GM10847 (cell line): Measurements from ENCODE around the gene ASB6.

Source experiments
- POLR2A ChIP-seq: IDR thresholded peaks from 2 replicates; pipeline ENCODE4 v1.6.1; 2011; ENCODE audit not compliant: insufficient read length; ENCODE audit errors: extremely low read depth

ASB6 gene

DNA sequence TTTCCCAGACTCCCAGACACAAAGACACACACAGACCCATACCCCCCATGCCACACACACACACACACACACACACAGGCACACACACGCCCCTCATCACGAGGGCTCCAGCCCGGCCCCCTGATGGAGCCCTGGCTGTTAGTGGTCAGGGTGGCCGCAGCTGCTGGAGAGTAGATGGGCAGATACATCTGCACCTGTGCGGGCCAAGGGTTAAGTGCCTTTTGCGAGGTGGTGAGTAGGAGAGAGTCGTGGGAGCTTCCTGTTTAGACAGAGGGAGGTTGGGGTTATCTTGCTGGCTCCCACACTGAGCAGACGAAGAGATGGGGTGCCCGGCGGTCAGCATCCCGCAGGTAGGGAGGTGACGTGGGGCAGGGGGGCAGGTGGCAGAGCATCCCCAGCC, 31.7 kb upstream of the ASB6 start:
- TF ChIP-seq POLR2A = no peak

DNA sequence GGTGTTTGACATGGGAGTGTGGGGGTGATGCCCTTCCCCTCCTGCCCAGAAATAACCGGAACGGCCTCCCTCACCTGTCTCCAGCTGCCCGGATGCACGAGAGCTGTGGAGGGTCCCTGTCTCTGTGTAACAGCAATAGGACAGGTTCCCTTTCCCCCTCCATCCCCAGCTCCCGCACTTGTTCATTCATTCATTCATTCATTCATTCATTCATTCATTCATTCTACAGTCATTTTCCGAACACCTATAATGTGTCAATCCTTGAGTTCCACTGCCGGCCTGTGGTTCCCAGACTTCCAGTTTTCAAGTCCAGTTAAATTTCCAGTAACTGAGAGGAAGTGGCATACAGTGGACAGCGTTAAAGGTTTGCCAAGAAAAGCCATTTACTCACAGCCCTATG, 30.8 kb upstream of the ASB6 start:
- no peak for TF ChIP-seq POLR2A

DNA sequence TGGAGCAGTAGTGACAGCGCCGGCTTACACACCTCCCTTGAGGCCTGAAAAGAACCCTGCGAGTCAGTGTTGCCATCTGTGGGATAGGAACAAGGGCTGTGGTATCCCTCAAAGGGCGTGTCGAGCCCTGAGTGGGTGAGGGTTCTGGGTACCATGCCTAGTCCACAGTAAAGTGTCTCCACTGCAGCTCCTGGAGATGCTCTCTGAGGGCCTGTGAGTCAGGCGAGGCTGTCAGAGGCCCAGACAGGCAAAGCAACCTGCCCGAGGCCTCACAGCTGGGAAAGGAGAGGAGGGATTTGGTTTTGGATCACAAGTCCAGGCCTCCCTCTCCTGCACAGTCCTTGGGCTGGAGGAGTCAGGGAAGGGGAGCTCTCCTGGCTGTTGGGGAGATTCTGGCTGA, 29.6 kb upstream of the ASB6 start:
- no peak for TF ChIP-seq POLR2A

DNA sequence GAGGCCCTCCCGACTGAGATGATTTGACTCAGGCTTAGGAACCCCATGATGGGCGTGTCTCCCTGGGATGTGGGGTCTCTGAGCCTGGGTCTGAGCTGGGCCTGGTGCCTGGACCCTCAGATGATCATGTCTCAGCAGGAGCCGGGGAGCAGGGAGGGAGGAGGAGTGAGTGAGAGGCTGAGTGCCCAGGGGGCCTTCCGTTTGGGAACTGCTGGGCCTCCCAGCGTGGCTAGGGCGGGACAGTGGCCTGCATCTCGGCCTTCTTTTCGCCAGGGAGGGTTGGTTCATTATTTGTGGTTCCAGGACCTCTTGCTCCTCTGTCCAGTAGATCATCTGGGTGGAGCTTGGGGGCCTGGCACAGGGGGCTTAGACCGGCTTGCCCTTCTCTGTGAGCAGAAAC, 29.1 kb upstream of the ASB6 start:
- TF ChIP-seq POLR2A = no peak

DNA sequence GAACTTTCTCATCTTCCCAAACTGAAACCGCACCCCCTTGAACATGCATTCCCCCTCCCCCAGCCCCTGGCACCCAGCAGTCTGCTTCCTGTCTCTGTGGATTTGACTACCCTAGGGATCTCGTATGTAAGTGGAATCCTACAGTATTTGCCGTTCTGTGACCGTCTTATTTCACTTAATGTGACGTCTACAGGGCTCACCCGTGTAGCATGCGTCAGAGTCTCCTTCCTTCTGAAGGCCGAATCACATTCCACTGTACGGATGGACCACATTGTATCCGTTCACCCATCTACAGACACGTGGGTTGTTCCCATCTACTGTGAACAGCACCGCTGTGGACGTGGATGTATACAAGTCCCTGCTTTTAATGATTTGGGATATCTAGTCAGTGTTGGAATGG, 28.0 kb upstream of the ASB6 start:
- no peak for TF ChIP-seq POLR2A

DNA sequence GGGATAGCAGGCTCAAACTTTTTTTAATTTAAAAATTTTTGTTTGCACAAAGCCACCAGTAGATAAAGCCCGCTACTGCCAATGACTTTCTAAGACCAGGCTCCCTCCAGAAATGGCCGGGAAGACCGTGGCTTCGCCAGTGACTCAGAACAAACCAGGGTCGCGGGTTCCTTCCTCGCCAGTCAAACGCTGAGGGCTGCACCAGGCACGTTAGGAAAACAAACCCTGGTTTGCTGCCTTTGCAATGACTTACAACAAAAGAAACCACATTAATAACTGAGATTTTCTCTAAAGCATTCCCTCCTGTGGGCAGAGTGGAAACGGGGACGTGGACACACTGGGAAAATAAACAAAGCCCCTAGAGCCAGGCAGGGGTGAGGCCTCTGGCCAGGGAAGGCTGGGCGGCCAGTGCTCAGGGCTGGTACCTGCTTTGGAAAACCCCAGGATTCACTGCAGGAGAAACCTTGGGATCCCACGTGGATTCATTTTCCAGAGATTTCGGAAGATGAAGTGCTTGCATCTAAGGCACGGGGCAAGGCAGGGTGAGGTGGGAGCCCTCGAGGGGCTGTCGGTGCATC, 27.3 kb upstream of the ASB6 start:
- no peak for TF ChIP-seq POLR2A

DNA sequence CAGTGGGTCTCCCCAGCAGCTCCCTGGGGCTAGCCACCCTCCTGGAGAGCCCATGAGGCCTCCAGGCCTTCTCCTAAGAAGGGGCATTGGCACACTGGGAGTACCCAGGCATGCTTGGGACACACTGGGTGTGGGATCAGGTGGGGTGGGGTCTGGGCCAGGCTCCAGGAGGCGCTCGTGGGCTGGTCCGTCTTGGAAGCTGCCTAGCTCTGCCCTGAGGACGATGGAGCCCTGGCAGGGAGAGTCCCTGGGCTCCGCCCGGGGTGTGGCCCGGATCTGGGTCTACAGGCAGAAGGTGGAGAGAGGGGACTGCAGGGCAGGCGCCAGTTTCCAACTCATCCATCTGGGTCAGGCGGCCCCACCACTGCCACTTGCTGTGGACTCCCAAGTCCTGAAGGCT, 25.9 kb upstream of the ASB6 start:
- no peak for TF ChIP-seq POLR2A

DNA sequence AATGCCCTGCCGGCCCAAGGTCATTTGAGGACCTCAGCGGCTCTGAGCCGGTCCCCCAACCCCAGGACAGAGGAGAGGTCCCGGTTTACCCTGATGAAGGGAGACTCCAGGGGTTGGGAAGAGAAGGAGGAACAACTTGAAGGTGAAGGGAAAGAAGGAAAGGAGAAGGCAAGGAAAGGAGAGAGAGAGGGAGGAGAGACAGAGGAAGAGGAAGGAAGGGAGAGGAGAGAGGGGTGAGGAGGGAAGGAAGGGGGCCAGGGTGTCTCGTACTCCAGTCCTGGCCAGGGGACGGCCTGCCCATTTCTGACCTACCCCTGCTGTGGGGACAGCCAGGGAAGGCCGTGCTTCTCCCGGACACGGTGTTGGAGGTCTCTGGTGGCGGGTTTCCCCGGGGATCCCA, 25.4 kb upstream of the ASB6 start:
- TF ChIP-seq POLR2A = no peak

DNA sequence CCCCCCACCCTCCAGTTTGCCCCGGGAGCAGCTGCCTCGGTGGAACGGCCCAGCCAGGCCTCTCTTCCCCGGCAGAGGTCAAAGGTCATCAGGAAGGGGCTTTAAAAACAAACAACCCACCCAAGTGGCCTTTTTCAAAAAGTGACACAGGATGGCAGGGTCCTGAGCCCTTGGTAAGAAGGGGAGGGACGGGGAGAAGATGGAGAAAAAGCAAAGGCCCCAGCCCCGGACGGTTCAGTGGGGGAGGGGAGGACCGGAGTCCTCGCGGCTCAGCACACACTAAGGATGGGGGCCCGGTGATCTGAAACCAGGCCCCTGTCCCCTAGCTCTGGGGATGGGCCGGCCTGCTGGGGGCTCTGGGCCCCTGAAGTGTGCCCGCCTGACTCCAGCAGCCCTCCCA, 24.6 kb upstream of the ASB6 start:
- no peak for TF ChIP-seq POLR2A

DNA sequence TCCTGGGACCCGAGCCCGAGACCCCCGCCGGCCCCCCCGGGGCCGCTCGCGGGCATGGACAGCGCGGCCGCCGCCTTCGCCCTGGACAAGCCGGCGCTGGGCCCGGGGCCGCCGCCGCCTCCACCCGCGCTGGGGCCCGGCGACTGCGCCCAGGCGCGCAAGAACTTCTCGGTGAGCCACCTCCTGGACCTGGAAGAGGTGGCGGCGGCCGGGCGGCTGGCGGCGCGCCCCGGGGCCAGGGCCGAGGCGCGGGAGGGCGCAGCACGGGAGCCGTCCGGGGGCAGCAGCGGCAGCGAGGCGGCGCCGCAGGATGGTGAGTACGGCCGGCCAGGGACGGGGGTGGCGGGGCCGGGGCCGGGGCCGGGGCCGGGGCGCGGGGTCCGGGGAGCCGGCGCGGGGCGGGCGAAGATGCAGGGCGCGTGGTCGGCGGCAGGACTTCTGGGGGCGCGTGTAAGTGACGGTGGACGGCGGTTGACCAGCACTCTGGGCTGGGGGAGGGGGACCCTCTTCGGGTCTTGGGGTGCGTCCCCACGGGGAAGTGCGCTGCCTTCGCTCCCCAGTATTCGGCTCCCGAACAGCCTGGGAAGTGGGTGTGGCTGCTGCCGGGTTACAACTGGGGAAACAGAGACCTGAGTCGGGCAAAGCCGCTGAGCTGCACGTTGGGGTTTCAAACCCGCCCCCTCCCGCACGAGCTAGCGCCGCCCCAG, 24.0 kb upstream of the ASB6 start:
- no peak for TF ChIP-seq POLR2A

DNA sequence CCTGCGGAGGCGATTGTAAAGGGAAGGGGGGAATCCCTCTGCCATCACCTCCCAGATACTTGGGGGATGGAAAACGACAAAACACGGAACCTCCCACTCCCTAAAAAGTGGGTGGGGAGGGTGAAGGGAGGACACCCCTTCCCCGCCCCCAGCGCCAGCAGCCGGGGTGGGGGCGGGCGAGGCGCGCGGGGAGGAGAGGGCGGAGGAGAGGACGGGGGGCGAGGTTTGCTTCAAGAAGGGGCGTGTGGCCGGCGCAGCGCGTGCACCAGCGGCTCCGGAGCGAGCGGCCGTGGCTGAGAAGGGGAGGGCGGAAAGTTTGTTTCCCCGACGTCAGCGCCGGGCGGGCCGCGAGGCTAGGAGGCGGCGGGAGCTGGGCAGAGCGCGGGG, 23.4 kb upstream of the ASB6 start, which contains the start of gene PRRX2:
Gene PRRX2, plus strand, starts transcription at position 259 of the 387 bp plus-strand sequence. CDS start 221 bp downstream, outside the sequence.
- TF ChIP-seq POLR2A = no peak

DNA sequence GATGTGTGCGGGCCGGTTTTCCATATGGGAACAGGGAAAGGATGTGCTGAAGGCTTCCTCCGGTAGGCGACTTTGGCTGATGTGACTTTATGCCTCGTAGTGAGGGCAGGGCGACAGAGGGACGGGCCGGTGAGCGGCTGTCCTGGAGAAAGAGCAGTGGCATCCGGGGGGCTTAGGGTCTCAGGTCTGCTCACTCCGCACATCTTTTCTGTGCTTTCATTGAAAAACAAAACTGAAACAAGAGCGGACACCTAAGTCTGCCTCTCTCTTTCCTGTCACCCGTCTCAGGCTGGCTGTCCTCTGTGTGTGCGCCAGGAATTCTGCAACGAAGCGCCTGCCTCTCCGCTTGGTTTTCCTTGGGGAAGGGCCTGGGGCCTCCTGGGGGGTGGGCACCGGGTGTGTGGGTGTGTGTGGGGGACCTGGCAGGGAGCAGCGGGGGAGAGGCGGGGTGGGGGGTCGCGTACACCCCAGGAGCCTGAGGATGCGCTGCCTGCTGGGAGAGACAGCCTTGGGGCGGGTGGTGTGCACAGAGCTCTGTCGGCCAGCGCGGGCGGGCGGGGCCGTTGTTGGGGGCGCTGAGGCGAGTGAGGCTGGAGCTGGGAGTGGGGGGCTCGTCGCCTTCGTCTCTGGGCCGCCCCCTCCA, 22.9 kb upstream of the ASB6 start:
- no peak for TF ChIP-seq POLR2A

DNA sequence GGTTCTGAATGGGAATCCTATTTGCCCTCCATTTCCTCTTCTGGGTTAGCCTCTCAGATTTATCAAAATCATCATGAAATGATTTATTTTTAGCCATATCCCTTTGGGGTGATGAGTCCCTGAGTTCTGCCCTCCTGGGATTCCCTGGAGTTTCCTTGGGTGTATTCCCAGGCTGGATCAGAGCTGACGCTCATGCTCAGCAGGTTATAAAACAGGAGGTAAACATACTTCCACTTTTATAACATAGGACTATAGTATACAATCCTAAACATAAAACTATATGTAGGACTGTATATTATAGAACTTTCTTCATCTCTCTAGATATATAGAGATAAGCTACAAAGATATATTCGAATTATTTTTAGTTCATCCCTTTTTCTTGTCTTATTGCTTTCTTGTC, 19.1 kb upstream of the ASB6 start:
- TF ChIP-seq POLR2A = no peak

DNA sequence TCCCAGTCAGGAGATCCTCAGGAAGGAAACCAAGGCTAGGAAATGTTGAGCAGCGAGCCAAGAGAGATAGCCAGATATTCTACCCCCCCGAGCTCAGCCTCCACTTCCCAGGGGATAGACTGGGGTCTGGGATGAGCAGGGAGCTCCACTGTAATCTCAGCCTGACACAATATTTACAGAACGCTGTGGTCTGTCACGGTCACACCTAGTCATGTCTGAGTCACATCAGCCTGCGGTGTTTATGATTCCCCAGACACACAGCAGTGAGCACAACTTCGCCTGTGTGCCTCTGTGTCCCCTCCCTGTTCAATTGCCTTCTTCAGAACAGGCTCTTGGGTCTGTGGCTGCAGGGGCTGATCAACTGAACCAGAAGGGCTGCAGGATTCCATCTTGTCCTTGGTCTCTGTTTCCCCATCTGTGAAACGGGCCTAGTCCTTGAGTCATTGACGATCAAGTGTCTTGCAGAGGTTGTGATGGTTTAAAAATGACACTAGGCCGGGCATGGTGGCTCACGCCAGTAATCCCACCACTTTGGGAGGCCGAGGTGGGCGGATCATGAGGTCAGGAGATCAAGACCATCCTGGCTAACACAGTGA, 14.9 kb upstream of the ASB6 start:
- TF ChIP-seq POLR2A = no peak

DNA sequence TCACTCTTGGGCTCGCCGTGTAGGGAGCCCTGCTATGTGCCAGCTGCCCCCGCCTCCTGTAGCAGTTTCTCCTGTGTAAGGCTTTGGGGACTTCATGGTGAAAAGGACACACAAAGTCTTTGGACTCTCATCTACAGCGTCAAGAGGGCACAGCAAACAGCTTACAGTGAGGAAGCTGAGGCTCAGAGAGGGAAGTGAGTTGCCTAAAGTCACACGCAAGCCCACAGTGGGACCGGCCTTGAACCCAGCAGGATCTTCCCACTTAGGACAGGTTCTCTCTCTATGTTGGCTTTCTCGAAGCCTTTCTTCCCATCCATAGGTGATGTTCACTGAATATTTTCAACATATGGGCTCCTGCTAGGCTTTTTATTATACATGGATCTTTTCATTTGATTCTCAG, 13.7 kb upstream of the ASB6 start:
- no peak for TF ChIP-seq POLR2A

DNA sequence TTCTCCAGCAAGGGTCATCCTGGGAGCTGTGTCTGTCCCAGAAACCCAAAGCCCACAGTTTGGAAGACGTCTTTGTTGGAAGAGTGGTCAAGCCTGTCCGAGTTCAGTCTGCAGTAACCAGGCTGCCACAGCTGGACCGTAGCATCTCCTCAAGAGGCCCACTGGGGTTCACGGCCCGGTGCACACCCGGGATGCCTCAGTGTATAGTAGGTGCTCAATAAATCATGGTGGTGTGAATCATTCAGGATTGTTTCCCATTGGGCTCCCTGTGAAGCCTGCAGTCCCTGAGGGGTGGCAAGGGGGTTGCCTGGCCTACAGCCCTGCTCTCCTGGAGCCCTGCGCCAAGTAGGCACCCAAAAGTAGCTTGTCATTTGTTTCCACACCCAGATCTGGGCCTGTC, 13.2 kb upstream of the ASB6 start:
- TF ChIP-seq POLR2A = no peak

DNA sequence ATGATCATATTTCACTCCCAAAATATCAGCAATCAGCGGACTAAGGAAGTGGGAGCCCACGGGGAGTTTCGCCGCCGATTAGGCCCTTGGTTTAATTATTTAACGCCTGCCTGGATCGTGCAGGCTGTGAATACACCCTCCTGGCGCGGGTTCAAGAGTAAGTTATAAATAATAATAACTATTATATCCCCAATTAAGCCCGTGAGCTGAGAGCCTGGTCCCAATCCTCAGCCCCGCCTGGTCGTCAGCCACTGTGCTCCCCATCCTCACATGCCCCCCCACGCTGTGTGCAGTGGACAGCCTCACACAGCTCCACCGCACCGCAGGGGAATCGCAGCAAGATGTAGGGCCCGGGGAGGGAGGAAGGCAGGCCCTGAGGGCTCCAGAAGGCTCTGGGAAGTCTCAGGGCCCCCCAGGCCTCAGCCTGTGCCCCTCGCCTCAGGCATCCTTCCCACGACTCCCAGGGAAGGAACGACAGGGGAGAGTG, 12.6 kb upstream of the ASB6 start:
- no peak for TF ChIP-seq POLR2A
